Measurements from ENCODE around the gene SBF2.

DNA sequence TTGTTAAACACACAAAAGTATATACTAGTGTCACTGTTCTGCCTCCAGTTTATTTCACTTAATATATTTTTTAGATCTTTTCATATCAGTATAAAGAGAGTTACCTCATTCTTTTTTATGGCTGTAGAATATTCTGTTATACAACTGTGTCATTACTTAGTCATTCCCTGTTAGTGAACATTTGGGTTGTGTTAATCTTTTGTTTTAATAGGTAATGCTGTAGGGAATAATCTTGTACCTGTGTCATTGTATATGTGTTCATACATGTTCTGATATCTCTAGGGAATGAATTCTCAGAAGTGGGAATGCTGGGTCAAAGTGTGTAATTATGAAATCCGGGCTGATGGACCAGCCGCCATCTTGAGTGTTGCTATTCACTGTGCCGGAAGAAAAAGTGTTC is 558.8 kb downstream of the SBF2 start:
- no peak for TF ChIP-seq POLR2AphosphoS5 (IDR thresholded peaks at IDR 0.05; ENCODE audit: low read depth)
- TF ChIP-seq, protein P1, sequence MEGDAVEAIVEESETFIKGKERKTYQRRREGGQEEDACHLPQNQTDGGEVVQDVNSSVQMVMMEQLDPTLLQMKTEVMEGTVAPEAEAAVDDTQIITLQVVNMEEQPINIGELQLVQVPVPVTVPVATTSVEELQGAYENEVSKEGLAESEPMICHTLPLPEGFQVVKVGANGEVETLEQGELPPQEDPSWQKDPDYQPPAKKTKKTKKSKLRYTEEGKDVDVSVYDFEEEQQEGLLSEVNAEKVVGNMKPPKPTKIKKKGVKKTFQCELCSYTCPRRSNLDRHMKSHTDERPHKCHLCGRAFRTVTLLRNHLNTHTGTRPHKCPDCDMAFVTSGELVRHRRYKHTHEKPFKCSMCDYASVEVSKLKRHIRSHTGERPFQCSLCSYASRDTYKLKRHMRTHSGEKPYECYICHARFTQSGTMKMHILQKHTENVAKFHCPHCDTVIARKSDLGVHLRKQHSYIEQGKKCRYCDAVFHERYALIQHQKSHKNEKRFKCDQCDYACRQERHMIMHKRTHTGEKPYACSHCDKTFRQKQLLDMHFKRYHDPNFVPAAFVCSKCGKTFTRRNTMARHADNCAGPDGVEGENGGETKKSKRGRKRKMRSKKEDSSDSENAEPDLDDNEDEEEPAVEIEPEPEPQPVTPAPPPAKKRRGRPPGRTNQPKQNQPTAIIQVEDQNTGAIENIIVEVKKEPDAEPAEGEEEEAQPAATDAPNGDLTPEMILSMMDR (IDR thresholded peaks at IDR 0.05; ENCODE audit: insufficient read depth, low read length): no peak
- TF ChIP-seq, protein P2, sequence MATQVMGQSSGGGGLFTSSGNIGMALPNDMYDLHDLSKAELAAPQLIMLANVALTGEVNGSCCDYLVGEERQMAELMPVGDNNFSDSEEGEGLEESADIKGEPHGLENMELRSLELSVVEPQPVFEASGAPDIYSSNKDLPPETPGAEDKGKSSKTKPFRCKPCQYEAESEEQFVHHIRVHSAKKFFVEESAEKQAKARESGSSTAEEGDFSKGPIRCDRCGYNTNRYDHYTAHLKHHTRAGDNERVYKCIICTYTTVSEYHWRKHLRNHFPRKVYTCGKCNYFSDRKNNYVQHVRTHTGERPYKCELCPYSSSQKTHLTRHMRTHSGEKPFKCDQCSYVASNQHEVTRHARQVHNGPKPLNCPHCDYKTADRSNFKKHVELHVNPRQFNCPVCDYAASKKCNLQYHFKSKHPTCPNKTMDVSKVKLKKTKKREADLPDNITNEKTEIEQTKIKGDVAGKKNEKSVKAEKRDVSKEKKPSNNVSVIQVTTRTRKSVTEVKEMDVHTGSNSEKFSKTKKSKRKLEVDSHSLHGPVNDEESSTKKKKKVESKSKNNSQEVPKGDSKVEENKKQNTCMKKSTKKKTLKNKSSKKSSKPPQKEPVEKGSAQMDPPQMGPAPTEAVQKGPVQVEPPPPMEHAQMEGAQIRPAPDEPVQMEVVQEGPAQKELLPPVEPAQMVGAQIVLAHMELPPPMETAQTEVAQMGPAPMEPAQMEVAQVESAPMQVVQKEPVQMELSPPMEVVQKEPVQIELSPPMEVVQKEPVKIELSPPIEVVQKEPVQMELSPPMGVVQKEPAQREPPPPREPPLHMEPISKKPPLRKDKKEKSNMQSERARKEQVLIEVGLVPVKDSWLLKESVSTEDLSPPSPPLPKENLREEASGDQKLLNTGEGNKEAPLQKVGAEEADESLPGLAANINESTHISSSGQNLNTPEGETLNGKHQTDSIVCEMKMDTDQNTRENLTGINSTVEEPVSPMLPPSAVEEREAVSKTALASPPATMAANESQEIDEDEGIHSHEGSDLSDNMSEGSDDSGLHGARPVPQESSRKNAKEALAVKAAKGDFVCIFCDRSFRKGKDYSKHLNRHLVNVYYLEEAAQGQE (IDR thresholded peaks at IDR 0.05; ENCODE audit: insufficient replicate concordance, low read depth): no peak
- TF ChIP-seq GABPA (IDR thresholded peaks at IDR 0.05; ENCODE audit: low read depth): no peak
- no peak for TF ChIP-seq SPI1 (IDR thresholded peaks at IDR 0.05; ENCODE audit: borderline replicate concordance, low read depth)
